Measurements from ENCODE around the gene CROCC2.

DNA sequence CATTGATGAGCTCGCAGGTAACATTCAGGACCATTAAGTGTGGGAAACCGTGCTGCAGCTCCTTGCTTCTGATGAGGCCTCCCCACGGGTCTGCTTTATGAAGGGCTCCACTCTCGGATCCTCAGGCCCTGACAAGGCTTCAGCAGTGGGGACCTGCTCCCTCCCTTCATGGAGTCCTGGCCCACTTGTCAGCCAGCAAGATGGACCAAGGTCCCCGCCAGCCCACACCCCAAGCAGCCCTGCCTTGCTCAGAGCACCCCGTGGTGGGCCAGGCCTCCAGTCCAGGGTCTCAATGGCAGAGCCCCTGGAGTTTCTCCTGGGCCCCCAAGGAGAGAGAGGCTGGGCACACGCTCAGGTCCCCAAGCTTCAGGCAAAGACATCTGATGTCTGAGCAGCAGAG, 41.5 kb downstream of the CROCC2 start:
- TF ChIP-seq, protein P1, sequence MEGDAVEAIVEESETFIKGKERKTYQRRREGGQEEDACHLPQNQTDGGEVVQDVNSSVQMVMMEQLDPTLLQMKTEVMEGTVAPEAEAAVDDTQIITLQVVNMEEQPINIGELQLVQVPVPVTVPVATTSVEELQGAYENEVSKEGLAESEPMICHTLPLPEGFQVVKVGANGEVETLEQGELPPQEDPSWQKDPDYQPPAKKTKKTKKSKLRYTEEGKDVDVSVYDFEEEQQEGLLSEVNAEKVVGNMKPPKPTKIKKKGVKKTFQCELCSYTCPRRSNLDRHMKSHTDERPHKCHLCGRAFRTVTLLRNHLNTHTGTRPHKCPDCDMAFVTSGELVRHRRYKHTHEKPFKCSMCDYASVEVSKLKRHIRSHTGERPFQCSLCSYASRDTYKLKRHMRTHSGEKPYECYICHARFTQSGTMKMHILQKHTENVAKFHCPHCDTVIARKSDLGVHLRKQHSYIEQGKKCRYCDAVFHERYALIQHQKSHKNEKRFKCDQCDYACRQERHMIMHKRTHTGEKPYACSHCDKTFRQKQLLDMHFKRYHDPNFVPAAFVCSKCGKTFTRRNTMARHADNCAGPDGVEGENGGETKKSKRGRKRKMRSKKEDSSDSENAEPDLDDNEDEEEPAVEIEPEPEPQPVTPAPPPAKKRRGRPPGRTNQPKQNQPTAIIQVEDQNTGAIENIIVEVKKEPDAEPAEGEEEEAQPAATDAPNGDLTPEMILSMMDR (IDR thresholded peaks at IDR 0.05): no peak
- TF ChIP-seq SMC3 (IDR thresholded peaks at IDR 0.05; ENCODE audit: low read depth, low read length): no peak
- TF ChIP-seq GABPA (IDR thresholded peaks at IDR 0.05; ENCODE audit: low read depth): no peak
- no peak for TF ChIP-seq RFX5 (IDR thresholded peaks at IDR 0.05; ENCODE audit: low read length)
- TF ChIP-seq MEF2A (IDR thresholded peaks at IDR 0.05; ENCODE audit: borderline replicate concordance, low read depth): no peak
- TF ChIP-seq FOXM1 (IDR thresholded peaks at IDR 0.05; ENCODE audit: low read depth): no peak
- no peak for TF ChIP-seq TAF1 (IDR thresholded peaks at IDR 0.05; ENCODE audit: borderline replicate concordance, low read depth, low read length)
- TF ChIP-seq EP300 (IDR thresholded peaks at IDR 0.05; ENCODE audit: borderline replicate concordance in 1 of 2, low read depth in 1 of 2, low read length in 1 of 2): no peak
- TF ChIP-seq, protein P2, sequence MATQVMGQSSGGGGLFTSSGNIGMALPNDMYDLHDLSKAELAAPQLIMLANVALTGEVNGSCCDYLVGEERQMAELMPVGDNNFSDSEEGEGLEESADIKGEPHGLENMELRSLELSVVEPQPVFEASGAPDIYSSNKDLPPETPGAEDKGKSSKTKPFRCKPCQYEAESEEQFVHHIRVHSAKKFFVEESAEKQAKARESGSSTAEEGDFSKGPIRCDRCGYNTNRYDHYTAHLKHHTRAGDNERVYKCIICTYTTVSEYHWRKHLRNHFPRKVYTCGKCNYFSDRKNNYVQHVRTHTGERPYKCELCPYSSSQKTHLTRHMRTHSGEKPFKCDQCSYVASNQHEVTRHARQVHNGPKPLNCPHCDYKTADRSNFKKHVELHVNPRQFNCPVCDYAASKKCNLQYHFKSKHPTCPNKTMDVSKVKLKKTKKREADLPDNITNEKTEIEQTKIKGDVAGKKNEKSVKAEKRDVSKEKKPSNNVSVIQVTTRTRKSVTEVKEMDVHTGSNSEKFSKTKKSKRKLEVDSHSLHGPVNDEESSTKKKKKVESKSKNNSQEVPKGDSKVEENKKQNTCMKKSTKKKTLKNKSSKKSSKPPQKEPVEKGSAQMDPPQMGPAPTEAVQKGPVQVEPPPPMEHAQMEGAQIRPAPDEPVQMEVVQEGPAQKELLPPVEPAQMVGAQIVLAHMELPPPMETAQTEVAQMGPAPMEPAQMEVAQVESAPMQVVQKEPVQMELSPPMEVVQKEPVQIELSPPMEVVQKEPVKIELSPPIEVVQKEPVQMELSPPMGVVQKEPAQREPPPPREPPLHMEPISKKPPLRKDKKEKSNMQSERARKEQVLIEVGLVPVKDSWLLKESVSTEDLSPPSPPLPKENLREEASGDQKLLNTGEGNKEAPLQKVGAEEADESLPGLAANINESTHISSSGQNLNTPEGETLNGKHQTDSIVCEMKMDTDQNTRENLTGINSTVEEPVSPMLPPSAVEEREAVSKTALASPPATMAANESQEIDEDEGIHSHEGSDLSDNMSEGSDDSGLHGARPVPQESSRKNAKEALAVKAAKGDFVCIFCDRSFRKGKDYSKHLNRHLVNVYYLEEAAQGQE (IDR thresholded peaks at IDR 0.05; ENCODE audit: low read depth, low read length): no peak
- TF ChIP-seq, protein P3, sequence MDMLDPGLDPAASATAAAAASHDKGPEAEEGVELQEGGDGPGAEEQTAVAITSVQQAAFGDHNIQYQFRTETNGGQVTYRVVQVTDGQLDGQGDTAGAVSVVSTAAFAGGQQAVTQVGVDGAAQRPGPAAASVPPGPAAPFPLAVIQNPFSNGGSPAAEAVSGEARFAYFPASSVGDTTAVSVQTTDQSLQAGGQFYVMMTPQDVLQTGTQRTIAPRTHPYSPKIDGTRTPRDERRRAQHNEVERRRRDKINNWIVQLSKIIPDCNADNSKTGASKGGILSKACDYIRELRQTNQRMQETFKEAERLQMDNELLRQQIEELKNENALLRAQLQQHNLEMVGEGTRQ (IDR thresholded peaks at IDR 0.05; ENCODE audit: borderline replicate concordance, low read depth, low read length): no peak
- no peak for TF ChIP-seq EZH2phosphoT487 (IDR thresholded peaks at IDR 0.05; ENCODE audit: borderline replicate concordance, low read depth)
- TF ChIP-seq RAD21 (IDR thresholded peaks at IDR 0.05; ENCODE audit: low read length): no peak
- no peak for TF ChIP-seq RCOR1 (IDR thresholded peaks at IDR 0.05; ENCODE audit: low read length)
